ENCODE data around the gene TSPEAR.
"Not testable (repeated sequence)": the region's sequence is repeated elsewhere in the genome, so short reads cannot be mapped to it uniquely, and the experiment has no call there.

The TSPEAR gene

DNA sequence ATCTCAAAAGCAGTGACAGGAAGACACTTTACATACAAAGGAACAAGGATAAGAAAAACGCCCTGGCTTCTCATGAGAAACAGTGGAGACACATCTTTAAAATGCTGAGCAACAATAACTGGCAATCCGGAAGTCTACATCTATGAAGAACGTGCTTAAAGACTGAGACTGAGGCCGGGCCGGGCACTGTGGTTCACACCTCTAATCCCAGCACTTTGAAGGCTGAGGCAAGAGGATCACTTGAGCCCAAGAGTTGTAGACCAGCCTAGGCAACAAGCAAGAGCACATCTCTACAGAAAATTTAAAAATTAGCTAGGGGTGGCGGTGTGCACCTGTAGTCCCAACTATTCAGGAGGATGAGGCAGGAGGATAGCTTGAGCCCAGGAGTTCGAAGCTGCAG, 27.3 kb downstream of the TSPEAR start:
- DNase-seq (ENCODE audit: low read depth) = no peak

DNA sequence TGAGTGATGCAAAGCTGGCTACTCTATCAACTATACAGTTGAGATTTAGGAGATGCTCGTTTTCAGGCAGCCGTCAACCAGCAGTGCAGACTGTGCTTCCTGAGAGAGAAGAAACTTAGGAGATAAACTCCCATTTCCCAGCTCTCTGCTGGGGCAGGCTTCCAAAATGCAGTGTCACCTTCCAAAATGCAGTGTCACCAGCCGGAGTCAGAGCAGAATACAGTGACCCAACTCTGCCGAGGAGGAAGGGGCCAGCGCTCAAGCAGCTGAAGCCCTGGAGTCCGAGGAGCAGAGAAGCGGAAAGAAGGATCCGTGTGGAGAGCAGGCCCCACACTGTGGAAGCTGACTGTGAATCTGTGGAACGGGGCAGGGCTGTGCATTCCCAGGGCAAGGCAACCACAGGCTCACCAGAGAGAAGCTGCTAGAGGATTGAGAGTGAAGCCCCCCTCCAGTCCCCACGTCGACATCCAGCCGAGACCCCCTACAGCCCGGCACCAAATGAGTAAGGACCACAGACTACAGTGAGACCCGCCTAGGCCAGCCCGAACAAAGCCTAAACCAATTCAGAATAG, 28.7 kb downstream of the TSPEAR start:
- DNase-seq (ENCODE audit: low read depth) = no peak

DNA sequence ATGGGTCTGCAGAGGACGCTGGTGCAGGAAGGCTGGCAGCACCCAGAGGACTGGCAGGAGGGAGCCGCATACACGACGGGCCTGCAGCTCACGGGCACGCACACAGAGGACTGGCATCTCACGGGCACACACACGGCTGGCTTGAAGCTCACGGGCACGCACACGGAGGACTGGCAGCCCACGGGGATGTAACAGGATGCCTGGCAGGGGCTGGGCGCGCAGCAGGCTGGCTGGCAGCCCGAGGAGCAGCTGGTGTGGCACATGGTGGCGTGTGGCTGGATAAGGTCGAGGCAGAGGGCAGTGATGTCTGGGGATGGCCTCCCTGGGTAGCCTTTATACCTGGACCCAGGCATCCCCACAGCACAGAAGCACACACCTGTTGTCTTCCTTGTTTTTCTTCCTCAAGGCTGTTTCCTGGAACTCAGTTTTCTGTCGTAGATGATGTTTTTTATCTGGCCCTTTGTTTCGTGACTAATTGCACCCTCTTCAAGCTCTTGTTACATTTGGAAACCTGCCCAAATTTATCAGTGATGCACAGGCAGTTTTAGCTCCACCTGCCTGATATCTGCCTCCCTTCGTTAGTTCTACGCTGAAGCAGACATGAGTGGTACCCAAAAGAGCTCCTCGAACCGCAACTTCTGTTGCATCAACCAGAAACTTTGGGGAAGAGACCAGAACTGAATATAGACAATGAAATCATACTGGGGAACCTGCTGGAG, 29.4 kb downstream of the TSPEAR start, which contains the start of gene KRTAP12-1:
KRTAP12-1 (minus strand) TSS at position 303 of the 719 bp plus-strand sequence; CDS start at position 263, 40 bp downstream.
- no peak for DNase-seq (ENCODE audit: low read depth)

DNA sequence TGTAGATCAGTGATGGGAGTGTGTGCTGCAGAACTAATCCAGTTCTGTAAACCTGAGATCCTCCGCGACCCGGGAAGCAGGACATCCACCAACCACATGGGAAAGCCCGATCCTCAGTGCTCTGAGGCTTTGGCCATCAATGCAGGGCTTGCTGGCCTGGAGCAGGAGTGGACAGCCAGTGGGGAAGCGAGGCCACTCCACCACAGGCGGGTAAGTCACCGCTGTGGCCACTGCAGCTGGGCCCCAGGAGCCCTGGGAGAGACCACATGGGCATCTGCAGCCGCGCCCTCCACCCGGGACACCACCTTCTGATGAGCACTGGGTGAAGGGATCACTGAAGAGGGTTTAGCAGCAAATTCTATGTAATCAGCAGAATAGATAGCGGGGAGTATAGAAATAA, 30.2 kb downstream of the TSPEAR start:
- DNase-seq (ENCODE audit: low read depth) = no peak

DNA sequence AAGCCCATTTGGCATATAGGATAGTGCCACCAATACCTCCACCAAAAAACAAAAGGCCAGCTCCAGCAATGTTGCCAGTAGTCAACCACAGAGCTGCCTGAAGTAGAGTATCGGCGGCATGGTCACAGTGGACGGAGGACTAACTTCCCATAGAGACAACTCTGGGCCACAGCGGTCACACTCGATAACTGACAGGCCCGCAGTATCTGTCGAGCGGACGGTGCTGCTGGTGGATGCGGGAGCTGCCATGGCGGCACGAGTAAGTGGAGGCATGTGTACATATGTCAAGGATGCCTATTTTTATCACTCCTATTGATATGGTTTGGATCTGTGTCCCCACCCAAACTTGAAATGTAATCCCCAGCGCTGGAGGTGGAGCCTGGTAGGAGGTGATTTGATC, 33.5 kb downstream of the TSPEAR start:
- DNase-seq (ENCODE audit: low read depth) = no peak

DNA sequence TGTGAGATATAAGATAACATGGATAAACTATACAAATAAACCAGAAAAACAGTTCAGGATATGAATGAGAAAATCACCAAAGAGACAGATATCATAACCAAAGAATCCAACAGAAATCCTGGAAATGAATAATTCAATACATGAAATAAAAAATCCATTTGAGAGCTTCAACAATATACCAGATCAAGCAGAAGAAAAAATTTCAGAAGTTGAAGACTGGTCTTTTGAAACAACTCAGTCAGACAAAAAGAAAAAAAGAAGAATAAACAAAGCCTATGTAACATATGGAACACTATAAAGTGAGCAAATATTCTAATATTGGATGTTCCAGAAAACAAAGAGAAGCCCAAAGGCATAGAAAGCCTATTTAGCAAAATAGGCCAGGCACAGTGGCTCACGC, 39.5 kb downstream of the TSPEAR start:
- DNase-seq (ENCODE audit: low read depth) = no peak

DNA sequence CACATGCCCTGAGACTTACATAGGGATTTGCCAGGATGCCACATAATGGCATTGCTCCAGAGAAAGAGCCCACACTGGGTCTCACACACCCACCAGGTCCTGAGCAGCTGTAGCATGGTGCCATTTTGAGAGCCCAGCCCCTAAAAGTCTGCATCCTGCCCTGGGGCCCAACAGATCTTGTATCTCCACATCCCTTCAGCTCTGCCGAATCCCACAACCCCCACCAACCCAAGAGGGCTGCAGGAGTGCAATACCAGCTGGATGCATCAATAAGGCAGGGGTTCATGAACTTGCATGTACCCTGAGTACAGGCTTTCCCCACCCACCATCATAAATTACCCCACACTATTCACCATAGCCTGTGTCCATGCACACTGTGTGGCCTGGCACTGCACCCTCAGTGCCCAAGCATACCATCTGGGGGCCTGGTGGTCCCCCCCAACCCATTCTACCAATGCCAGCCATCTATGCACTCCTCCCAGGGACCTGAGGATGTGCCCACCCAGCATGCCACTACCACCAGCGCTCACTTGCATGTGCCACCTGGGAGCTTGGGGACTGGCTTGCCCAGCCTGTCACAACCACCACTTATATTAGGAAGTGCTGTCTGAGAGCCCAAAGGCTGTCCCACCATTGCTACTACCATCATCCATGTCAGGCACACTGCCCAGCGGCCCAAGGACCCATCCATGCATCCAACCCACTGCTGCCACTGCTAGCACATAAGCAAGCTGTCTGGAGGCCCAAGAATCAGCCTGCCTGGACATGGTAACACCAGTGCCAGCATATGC, 40.5 kb downstream of the TSPEAR start:
- no peak for DNase-seq (ENCODE audit: low read depth)

DNA sequence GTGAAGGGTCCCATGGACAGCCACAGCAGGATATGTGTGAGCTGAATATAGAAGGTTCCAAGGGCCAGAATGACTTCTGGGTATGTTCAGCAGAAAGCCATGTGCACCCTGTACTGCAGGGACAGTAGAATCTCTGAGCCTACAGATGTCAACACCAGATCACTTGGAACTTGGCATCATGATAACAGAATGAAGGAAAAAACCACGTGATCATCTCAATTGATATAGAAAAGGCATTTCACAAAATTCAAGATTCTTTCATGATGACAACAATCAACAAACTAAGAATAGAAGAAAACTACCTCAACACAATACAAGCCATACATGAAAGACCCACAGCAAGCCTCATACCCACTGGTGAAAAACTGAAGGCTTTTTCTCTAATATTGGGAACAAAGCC, 43.8 kb downstream of the TSPEAR start:
- DNase-seq (ENCODE audit: low read depth) = no peak

DNA sequence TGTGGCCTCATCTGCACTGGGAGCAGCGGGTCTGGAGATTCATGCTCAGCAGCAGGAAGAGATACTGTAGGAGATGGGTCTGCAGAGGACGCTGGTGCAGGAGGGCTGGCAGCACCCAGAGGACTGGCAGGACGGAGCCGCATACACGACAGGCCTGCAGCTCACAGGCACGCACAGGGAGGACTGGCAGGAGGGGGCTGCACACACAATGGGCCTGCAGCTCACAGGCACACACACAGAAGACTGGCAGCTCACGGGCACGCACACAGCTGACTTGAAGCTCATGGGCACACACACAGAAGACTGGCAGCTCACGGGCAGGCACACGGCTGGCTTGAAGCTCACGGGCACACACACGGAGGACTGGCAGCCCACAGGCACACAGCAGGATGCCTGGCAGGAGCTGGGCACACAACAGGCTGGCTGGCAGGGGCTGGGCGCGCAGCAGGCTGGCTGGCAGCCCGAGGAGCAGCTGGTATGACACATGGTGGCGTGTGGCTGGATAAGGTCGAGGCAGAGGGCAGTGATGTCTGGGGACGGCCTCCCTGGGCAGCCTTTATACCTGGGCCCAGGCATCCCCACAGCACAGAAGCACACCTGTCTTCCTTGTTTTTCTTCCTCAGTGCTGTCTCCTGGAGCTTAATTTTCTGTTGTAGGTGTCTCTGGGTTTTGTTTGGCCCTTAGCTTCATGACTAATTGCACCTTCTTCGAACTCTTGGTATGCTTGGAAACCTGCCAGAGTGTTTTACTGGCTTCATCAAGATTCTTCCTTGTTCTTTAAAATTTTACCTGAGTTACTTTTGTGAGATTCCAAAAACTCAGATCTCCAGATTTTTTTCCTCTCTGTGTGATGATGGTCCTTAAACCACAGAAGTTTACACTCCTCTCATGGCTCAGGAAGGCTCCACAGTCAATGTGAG, 44.7 kb downstream of the TSPEAR start, which contains the start of gene KRTAP12-2:
KRTAP12-2 (minus strand) TSS at position 527 of the 920 bp plus-strand sequence; CDS start at position 486, 41 bp downstream.
- DNase-seq (ENCODE audit: low read depth) = no peak

DNA sequence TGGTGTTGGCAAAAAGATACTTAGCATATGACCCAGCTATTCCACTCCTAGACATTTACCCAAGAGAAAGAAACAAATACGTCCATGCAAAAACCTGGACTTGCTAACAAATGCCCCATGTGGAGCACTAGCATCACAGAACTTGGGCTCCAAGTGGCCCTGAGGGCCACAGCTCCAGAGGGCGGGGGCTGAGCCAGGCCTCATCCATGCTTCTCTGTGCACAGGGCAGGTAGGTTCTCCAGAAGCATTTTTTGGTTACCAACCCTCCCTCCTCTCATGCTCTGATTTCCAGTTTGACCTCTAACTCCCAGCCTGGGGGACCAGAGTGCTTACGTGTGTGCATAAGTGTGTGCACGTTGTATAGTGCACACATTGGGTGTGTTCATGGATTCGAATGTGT, 46.7 kb downstream of the TSPEAR start:
- no peak for DNase-seq (ENCODE audit: low read depth)

DNA sequence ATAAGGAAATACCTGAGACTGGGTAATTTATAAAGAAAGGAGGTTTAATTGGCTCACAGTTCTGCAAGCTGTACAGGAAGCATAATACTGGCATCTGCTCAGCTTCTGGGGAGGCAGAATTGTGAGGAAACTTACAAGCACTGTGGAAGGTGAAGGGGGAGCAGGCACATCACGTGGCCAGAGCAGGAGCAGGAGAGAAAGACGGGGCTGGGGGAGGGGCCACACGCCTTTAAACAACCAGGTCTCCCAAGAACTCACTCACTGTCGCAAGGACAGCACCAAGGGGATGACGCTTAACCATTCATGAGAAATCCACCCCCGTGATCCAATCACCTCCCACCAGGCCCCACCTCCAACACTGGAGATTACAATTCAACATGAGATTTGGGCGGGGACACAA, 49.8 kb downstream of the TSPEAR start:
- not testable (repeated sequence) for DNase-seq (ENCODE audit: low read depth)

DNA sequence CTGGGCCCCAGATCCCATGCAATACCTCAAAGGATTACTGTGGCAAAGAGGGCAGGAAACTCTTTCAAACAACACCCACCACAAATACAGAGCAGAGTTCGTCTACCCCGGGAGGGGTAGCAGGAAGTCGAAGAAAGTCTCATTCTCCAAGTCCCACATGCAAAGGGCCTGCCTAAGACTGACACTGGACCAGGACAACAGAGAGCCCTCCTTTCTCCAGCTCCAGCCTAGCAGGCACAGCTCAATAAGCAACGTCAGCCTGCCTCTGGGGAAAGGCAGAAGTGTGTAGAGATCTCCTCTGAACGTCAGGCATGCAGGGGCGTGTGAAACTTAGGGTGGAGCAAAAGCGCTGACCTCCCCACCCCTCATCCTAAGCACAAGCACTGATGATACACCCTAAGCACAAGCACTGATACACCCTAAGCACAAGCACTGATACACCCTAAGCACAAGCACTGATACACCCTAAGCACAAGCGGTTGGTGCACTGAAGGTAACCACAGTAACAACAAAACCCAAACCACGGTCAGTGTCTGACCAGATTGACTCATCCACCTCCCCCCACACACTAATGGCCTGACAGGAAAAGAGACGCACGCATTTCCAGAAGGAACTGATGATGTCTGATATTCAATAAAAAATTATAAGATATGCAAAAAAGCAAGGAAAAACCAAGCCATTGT, 52.3 kb downstream of the TSPEAR start:
- no peak for DNase-seq (ENCODE audit: low read depth)

DNA sequence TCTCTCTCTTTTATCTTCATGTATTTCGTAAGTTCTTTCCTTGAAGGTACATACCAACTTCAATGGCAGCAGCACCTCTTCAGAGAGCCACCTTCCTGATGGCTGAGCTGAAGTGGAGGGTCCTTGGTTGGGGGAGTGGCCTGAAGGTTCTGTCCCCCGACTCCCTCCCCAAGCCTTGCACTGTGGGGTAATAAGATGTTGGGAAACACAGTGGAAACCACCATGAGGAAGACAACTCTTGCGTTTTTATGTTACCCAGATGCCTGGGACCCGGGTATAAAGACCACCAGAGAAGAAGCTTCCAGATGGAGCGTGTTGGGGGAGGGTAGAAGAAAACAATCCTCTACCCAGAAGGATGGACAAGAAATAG, 52.8 kb downstream of the TSPEAR start:
- DNase-seq (ENCODE audit: low read depth) = no peak

DNA sequence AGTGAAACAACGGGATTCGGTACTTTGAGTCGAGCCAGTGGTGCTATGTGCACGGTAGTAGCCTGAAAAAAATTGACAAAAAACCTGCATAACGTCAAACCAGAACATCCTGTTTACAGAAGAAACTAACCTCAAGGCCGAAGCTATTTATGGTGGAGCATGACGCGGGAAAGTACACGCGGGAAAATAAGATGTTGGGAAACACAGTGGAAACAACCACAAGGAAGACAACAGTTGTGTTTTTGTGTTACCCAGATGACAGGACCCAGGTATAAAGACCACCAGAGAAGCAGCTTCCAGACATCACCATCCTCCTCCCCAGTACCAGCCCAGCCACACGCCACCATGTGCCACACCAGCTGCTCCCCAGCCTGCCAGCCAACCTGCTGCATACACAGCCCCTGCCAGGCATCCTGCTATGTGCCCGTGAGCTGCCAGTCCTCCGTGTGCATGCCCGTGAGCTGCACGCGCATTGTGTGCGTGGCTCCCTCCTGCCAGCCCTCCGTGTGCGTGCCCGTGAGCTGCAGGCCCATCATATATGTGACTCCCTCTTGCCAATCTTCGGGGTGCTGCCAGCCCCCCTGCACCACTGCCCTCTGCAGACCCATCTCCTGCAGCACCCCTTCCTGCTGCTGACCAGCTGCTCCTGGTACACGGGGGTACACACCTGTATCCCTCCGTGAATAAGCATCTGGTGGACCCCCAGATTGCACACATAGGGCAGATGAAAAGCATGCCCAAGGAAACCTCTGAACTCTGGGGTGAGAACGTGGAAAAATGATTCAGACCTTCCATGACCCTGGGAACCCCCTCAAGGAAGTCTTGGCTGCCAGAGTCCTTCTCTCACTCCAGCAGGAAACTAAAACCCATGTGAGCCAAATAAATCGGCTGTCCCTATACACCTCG, 53.5 kb downstream of the TSPEAR start, which contains the start of gene KRTAP12-3:
KRTAP12-3 (plus strand) TSS at position 298 of the 906 bp plus-strand sequence; CDS start at position 346, 48 bp downstream.
- DNase-seq (ENCODE audit: low read depth) = peak; percentile 63

DNA sequence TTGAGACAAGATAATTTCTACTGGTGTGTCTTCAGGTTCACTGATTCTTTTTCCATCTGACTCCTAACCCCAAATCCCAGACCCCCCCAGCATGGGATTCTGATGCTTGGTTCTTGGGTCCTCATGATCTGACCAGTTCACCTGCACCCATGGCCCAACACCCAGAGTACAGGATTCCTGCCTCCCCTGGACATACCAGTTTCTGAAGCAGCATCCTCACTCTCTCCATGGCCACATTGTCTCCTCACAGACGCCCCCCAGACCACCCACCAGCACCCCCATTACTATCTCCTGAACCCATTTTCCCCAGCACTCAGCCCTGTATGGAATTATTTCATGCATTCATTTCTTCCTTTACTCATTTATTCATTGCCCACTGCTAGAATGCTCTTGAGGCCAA, 54.5 kb downstream of the TSPEAR start:
- DNase-seq (ENCODE audit: low read depth) = no peak

DNA sequence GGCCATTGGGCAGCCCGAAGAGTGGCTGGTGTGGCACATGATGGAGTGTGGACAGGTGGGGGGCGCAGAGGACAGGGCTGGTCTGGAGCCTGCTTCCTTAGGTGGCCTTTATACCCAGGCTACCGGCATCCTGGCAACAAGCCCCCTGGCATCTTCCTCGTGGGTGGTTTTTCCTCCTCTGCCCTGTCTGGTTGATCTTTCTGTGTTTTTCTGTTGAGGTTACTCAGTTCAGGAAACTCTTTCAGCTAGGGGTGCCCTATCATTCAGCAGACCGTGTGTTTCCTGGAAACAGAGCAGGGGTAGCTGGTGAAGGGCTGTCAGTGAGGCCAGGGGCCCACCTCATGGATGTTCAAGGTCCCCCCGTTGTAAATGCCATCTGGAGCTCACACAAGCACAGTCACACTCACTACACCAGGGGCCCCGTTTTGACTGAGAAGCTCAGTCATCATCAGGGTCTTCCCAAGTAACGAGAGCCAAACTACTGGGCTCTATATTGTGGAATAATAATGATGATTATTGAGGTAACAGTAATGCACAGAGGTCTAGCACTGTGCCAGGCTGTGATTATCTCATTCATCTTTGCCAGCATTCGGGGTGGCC, 56.7 kb downstream of the TSPEAR start, which contains the start of gene KRTAP12-4:
KRTAP12-4 (minus strand) TSS at position 84 of the 600 bp plus-strand sequence; CDS start at position 39, 45 bp downstream.
- no peak for DNase-seq (ENCODE audit: low read depth)

DNA sequence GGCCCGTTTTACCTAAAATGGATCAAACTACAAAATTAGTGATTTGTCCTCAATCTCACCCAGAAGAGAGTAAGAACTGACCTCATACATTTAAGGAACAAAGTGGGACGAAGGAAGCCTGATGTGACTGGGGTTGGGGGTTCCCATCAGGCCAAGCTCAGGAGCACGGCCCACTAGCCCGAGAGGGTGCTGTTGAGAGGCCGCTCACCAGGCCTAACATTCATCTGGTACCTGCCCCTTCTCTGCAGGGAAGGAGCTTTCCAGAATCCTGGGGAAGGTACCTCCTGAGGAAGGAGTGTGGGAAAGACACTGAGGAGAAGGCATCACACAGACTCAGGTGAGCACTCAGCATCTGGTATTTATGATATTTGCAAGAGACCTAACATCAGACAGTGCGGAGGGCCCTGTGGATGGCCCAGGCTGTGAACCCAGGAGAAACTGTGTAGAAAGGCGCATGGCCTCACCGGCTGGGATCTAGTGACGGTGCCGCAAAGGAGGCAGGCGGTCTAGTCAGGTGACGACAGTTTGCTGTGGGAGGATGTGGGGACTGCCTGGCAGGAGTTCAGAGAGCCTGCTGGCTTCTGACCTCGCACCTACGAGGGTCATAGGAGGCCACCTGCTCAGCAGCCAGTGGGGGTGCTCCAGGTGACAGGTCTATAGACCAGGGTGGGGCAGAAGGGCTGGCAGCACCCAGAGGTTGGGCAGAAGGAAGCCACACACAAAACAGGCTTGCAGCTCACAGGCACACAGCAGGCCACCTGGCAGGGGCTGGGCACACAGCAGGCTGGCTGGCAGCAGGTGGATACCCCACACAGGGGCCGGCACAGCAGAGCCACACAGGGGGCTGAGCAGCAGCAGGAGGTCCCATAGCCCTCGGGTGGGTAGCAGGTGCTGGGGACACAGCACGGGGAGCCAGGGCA, 57.5 kb downstream of the TSPEAR start:
- DNase-seq (ENCODE audit: low read depth) = peak; percentile 73

DNA sequence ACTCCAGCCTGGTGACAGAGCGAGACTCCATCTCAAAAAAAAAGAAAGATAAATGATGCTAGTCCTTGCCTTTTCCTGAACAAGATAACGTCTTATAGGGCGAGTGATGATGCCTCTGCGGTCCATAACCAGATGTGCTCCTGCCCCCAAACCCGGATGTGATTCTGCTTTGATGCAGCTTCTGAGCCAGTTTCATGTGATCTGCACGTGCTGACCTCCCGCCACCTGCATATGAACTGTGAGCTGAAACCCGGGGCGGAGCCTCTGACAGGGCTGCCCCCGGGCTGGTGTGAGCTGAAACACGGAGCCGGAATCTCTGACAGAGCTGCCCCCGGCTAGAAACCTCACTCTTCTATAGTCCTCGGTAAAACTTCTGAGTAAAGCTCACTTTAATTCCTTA, 58.2 kb downstream of the TSPEAR start:
- DNase-seq (ENCODE audit: low read depth) = no peak

Measured in T-helper 22 cell (primary cell).